WTC11 (cell line): ENCODE data around the gene TRAPPC8. TPM values are rescaled to one million over a fixed set of nuclear protein-coding genes. Genes with fewer than 3 reads are reported as not detected.

ENCODE experiments used
- ATAC-seq: fragments of 200-7000 bp; cut with Tn5 transposase; 2 replicates; pipeline ENCODE4 v1.10.0; 2021; ENCODE audit warnings: mild to moderate bottlenecking, moderate library complexity
- CTCF ChIA-PET: fragments of 300-600 bp; sonication (Branson Sonifier 250); formaldehyde crosslinking; loops from one replicate; lab custom pipeline; 2021; ENCODE audit warnings: antibody characterized with exemption; lab: Charles Lee
- POLR2A ChIA-PET: fragments of 350-600 bp; sonication (Branson Sonifier 250); formaldehyde crosslinking; loops from one replicate; lab custom pipeline; 2021; ENCODE audit warnings: antibody characterized with exemption; lab: Charles Lee
- DNase-seq: peaks from one replicate; pipeline ENCODE4 v3.0.0; 2021; ENCODE audit warnings: low spot score
- H3K27ac Mint-ChIP-seq: 2 replicates; pipeline ENCODE4 v1.8.0; 2021; ENCODE audit warnings: mixed read lengths
- H3K27me3 Mint-ChIP-seq: 2 replicates; pipeline ENCODE4 v1.8.0; 2021; ENCODE audit warnings: low read depth, mild to moderate bottlenecking, moderate library complexity, mixed read lengths
- H3K36me3 Mint-ChIP-seq: 2 replicates; pipeline ENCODE4 v1.8.0; 2021; ENCODE audit warnings: mixed read lengths
- H3K4me1 Mint-ChIP-seq: 2 replicates; pipeline ENCODE4 v1.8.0; 2022; ENCODE audit warnings: mixed read lengths
- H3K4me3 Mint-ChIP-seq: 2 replicates; pipeline ENCODE4 v1.8.0; 2021; ENCODE audit warnings: mild to moderate bottlenecking, moderate library complexity, mixed read lengths
- H3K9me3 Mint-ChIP-seq: 2 replicates; pipeline ENCODE4 v1.8.0; 2021; ENCODE audit warnings: mixed read lengths
- ERG ChIP-seq: fragments of 250-450 bp; sonication (Bioruptor Pico); IDR thresholded peaks from 2 replicates; pipeline ENCODE4 v1.8.0; 2021; ENCODE audit warnings: mild to moderate bottlenecking
- ESRRA ChIP-seq: sonication (generic); formaldehyde crosslinking; IDR thresholded peaks from 2 replicates; pipeline ENCODE4 v1.8.1; 2022; ENCODE audit warnings: mild to moderate bottlenecking, missing genetic modification reagents, borderline replicate concordance
- GRHL2 ChIP-seq: fragments of 250-450 bp; sonication (Bioruptor Pico); IDR thresholded peaks from 2 replicates; pipeline ENCODE4 v1.8.0; 2022; ENCODE audit warnings: mild to moderate bottlenecking, moderate library complexity; ENCODE audit not compliant: insufficient replicate concordance, severe bottlenecking
- JUN ChIP-seq: sonication (generic); formaldehyde crosslinking; IDR thresholded peaks from 2 replicates; pipeline ENCODE4 v1.8.0; 2023; ENCODE audit warnings: mild to moderate bottlenecking, missing genetic modification reagents
- MXD4 ChIP-seq: fragments of 250-450 bp; sonication (Bioruptor Pico); IDR thresholded peaks from 2 replicates; pipeline ENCODE4 v1.8.0; 2021; ENCODE audit warnings: mild to moderate bottlenecking, moderate library complexity, borderline replicate concordance
- NR1H2 ChIP-seq: sonication (generic); formaldehyde crosslinking; IDR thresholded peaks from 2 replicates; pipeline ENCODE4 v1.9.0; 2021; ENCODE audit warnings: mild to moderate bottlenecking, moderate library complexity, missing genetic modification reagents
- OVOL2 ChIP-seq: fragments of 250-450 bp; sonication (Bioruptor Pico); IDR thresholded peaks from 2 replicates; pipeline ENCODE4 v1.9.0; 2021; ENCODE audit warnings: mild to moderate bottlenecking, borderline replicate concordance
- SMAD3 ChIP-seq: sonication (generic); formaldehyde crosslinking; IDR thresholded peaks from 2 replicates; pipeline ENCODE4 v1.8.0; 2022; ENCODE audit warnings: missing genetic modification reagents, mild to moderate bottlenecking, borderline replicate concordance
- SMAD4 ChIP-seq: sonication (generic); formaldehyde crosslinking; IDR thresholded peaks from 2 replicates; pipeline ENCODE4 v1.8.0; 2022; ENCODE audit warnings: mild to moderate bottlenecking, missing genetic modification reagents
- SOX15 ChIP-seq: fragments of 250-450 bp; sonication (Bioruptor Pico); IDR thresholded peaks from 2 replicates; pipeline ENCODE4 v1.9.0; 2021; ENCODE audit warnings: mild to moderate bottlenecking
- TCF7 ChIP-seq: sonication (generic); formaldehyde crosslinking; IDR thresholded peaks from 2 replicates; pipeline ENCODE4 v1.8.0; 2022; ENCODE audit warnings: mild to moderate bottlenecking, low read depth, missing genetic modification reagents, moderate library complexity
- TEAD1 ChIP-seq: sonication (generic); formaldehyde crosslinking; IDR thresholded peaks from 2 replicates; pipeline ENCODE4 v1.8.0; 2022; ENCODE audit warnings: mild to moderate bottlenecking, missing genetic modification reagents
- TEAD4 ChIP-seq: sonication (generic); formaldehyde crosslinking; IDR thresholded peaks from 2 replicates; pipeline ENCODE4 v1.8.0; 2022; ENCODE audit warnings: mild to moderate bottlenecking, missing genetic modification reagents
- USF1 ChIP-seq: sonication (generic); formaldehyde crosslinking; IDR thresholded peaks from 2 replicates; pipeline ENCODE4 v1.8.0; 2022; ENCODE audit warnings: mild to moderate bottlenecking, missing genetic modification reagents
- USF2 ChIP-seq: sonication (generic); formaldehyde crosslinking; IDR thresholded peaks from 2 replicates; pipeline ENCODE4 v1.8.1; 2023; ENCODE audit warnings: mild to moderate bottlenecking, missing genetic modification reagents, moderate library complexity
- ZBTB21 ChIP-seq: sonication (generic); formaldehyde crosslinking; IDR thresholded peaks from 2 replicates; pipeline ENCODE4 v1.8.1; 2023; ENCODE audit warnings: mild to moderate bottlenecking, missing genetic modification reagents, borderline replicate concordance
- ZBTB43 ChIP-seq: sonication (generic); formaldehyde crosslinking; IDR thresholded peaks from 2 replicates; pipeline ENCODE4 v1.8.1; 2023; ENCODE audit warnings: mild to moderate bottlenecking, missing genetic modification reagents
- ZNF121 ChIP-seq: sonication (generic); formaldehyde crosslinking; IDR thresholded peaks from 2 replicates; pipeline ENCODE4 v1.8.0; 2023; ENCODE audit warnings: missing genetic modification reagents
- ZNF532 ChIP-seq: fragments of 250-450 bp; sonication (Bioruptor Pico); IDR thresholded peaks from 2 replicates; pipeline ENCODE4 v1.9.0; 2021; ENCODE audit warnings: mild to moderate bottlenecking, borderline replicate concordance
- total RNA-seq: library from RNA; stranded (reverse); gene quantifications from 3 replicates; pipeline ENCODE4 v1.2.3, GENCODE V29; 2021

Gene TRAPPC8
- total RNA-seq, 1 experiment from 2014 or later, result 56.3 TPM

GRCh38 chr18:31837879-31838278 lies 105.0 kb downstream of the TRAPPC8 start:
- TF ChIP-seq TCF7, result no peak
- TF ChIP-seq ZNF121, result peak; percentile 59; the same call in 1 of the 2 replicates
- Mint-ChIP-seq H3K27me3 (no peaks in the 10 kb centered on the region), H3K4me3 (no peak overlapping the region), H3K36me3 (peaks cover 51% of the 10 kb centered on the region), H3K9me3 (peaks cover 5% of the 10 kb centered on the region; the same call in 1 of the 2 replicates), H3K27ac (no peak overlapping the region), H3K4me1 (peaks cover 8% of the 10 kb centered on the region)
- ATAC-seq (no peak), DNase-seq (no peak)
- CTCF ChIA-PET, result no interaction called here
- POLR2A ChIA-PET, result interaction anchor here (0.6 kb wide), 2 partner anchors 24 to 148 kb away, joined by 4 to 5 read pairs; no protein-coding TSS in a partner anchor

- POLR2A ChIA-PET, result no interaction called here
- H3K36me3 Mint-ChIP-seq, result peaks cover 49% of the 10 kb centered on the region
- no peak overlapping the region for H3K4me3 Mint-ChIP-seq
- ATAC-seq, result no peak
- CTCF ChIA-PET, result no interaction called here
- peaks cover 5% of the 10 kb centered on the region; the same call in 1 of the 2 replicates for H3K9me3 Mint-ChIP-seq
- DNase-seq, result no peak
- no peak for TF ChIP-seq MXD4 (CRISPR knock-in tag)
- H3K27me3 Mint-ChIP-seq, result no peaks in the 10 kb centered on the region
- peak overlapping the region; percentile 31; the same call in 1 of the 2 replicates for H3K27ac Mint-ChIP-seq
- peaks cover 8% of the 10 kb centered on the region for H3K4me1 Mint-ChIP-seq
These were observed 107.3 kb downstream of the TRAPPC8 start for GRCh38 chr18:31835528-31836133.

GRCh38 chr18:31831903-31832302 lies 111.0 kb downstream of the TRAPPC8 start:
- ATAC-seq (no peak), DNase-seq (no peak)
- H3K27ac Mint-ChIP-seq, result no peak overlapping the region
- no peak for TF ChIP-seq SMAD4
- TF ChIP-seq TEAD4 (CRISPR knock-in tag), result no peak
- no peak overlapping the region for H3K4me3 Mint-ChIP-seq
- POLR2A ChIA-PET, result no interaction called here
- CTCF ChIA-PET, result no interaction called here
- peaks cover 60% of the 10 kb centered on the region for H3K36me3 Mint-ChIP-seq
- H3K4me1 Mint-ChIP-seq, result peaks cover 21% of the 10 kb centered on the region
- H3K27me3 Mint-ChIP-seq, result no peaks in the 10 kb centered on the region
- H3K9me3 Mint-ChIP-seq, result peaks cover 18% of the 10 kb centered on the region

- peaks cover 18% of the 10 kb centered on the region for H3K9me3 Mint-ChIP-seq
- H3K27ac Mint-ChIP-seq, result peak overlapping the region; percentile 71; the same call in 1 of the 2 replicates
- H3K36me3 Mint-ChIP-seq, result peaks cover 51% of the 10 kb centered on the region
- ATAC-seq, result no peak
- no peak for DNase-seq
- POLR2A ChIA-PET, result no interaction called here
- H3K4me3 Mint-ChIP-seq, result no peak overlapping the region
- peaks cover 33% of the 10 kb centered on the region for H3K4me1 Mint-ChIP-seq
- CTCF ChIA-PET, result no interaction called here
- H3K27me3 Mint-ChIP-seq, result no peaks in the 10 kb centered on the region
- TF ChIP-seq TCF7 (no peak), ESRRA (CRISPR knock-in tag) (no peak), JUN (CRISPR knock-in tag) (no peak), SOX15 (CRISPR knock-in tag) (no peak), ERG (no peak), GRHL2 (no peak), SMAD3 (CRISPR knock-in tag) (no peak), USF1 (no peak), ZNF121 (no peak), USF2 (CRISPR knock-in tag) (no peak), OVOL2 (CRISPR knock-in tag) (no peak), ZBTB21 (CRISPR knock-in tag) (no peak), ZNF532 (no peak), ZBTB43 (no peak), TEAD1 (CRISPR knock-in tag) (no peak), NR1H2 (CRISPR knock-in tag) (no peak)
These were observed 112.2 kb downstream of the TRAPPC8 start for GRCh38 chr18:31830686-31831085.
